ENCODE measurements around the gene SH3GLB2.
"Not testable (repeated sequence)": the region's sequence is repeated elsewhere in the genome, so short reads cannot be mapped to it uniquely, and the experiment has no call there.

SH3GLB2 gene

DNA sequence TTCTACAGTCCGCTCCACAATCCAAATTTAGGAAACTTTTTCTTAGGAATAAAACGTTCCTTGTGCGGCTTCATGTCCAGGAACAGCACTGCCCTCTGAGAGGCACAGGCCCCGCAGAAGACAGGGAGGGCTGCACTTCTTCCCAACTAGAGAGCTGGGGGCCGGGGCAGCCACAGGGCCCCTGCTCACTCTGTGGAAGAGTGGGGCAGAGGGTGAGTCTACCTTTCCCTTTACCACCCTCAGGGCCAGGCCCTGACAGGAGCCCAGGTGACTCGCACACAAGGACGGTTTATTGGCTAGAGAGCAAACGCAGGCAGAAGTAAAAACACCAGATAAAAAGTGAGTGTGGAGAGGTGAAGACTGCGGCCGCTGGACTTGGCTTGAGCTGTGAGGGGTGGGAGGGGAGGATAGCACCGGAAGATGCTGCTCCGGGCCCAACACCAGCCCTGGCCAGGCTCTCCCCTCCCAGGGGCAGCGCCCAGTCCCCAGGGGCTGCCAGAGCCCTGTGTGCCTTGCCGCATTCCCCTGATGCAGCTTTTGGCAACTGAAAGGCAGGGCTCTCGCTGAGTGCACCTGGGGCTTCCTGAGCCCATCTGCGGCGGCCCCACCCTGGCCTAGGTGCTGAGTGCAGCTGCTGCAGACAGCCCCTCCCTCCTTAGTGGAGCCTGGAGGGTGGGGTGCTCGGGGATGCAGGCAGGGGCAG is 20.2 kb downstream of the SH3GLB2 start:
- no peak for TF ChIP-seq CTCF (IDR thresholded peaks at IDR 0.05; ENCODE audit: low read depth, low read length, missing control alignments)
- no peak for DNase-seq (ENCODE audit: extremely low read depth, low read depth)
- H3K4me3 ChIP-seq (replicated peaks; ENCODE audit: low read depth, low read length) = no peak overlapping the region

GRCh38 chr9:129007035-129007765 is 20.9 kb downstream of the SH3GLB2 start:
- no peak for DNase-seq (ENCODE audit: extremely low read depth, low read depth)
- TF ChIP-seq CTCF (IDR thresholded peaks at IDR 0.05; ENCODE audit: low read depth, low read length, missing control alignments) = no peak
- H3K4me3 ChIP-seq (replicated peaks; ENCODE audit: low read depth, low read length) = no peak overlapping the region

DNA sequence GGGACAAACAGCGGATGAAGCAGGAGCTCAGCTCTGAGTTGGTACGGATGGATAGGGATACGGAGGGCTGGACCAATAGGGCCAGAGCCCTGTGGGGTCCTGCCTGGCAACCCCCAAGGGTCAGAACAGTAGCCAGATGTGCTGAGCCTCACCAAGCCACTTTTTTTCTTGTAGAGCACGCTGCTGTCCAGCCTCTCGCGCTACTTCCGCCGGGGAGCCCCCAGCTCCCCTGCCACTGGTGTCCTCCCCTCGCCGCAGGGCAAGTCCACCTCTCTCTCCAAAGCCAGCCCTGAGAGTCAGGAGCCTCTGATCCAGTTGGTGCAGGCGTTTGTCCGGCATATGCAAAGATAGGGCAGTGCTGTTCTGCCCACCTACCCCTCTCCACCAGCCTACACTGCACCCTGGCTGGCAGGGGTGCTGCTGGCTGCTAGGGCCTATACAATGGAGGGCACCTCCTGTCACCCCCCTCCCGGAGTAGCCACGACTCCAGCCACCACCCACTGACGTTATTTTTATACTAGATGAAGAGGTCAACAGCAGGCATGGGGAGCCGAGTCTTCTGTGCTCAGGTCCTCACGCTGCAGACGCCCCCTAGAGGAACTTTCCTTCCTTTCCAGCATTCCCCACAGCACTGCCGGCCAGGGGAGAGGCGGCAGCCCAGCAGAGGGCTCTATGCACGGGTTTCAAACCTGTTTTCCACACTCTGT is 21.6 kb downstream of the SH3GLB2 start:
- H3K4me3 ChIP-seq (replicated peaks; ENCODE audit: low read depth, low read length) = no peak overlapping the region
- peak; percentile 48 for DNase-seq (ENCODE audit: extremely low read depth, low read depth)
- TF ChIP-seq CTCF (IDR thresholded peaks at IDR 0.05; ENCODE audit: low read depth, low read length, missing control alignments) = peak; percentile 94

- no peak for DNase-seq (ENCODE audit: extremely low read depth, low read depth)
- H3K4me3 ChIP-seq (replicated peaks; ENCODE audit: low read depth, low read length) = no peak overlapping the region
- no peak for TF ChIP-seq CTCF (IDR thresholded peaks at IDR 0.05; ENCODE audit: low read depth, low read length, missing control alignments)
Observed at GRCh38 chr9:129005336-129005997, 22.7 kb downstream of the SH3GLB2 start.

- not testable (repeated sequence) for DNase-seq (ENCODE audit: extremely low read depth, low read depth); H3K4me3 ChIP-seq (replicated peaks; ENCODE audit: low read depth, low read length)
Observed at GRCh38 chr9:129004173-129004572, 24.0 kb downstream of the SH3GLB2 start.

DNA sequence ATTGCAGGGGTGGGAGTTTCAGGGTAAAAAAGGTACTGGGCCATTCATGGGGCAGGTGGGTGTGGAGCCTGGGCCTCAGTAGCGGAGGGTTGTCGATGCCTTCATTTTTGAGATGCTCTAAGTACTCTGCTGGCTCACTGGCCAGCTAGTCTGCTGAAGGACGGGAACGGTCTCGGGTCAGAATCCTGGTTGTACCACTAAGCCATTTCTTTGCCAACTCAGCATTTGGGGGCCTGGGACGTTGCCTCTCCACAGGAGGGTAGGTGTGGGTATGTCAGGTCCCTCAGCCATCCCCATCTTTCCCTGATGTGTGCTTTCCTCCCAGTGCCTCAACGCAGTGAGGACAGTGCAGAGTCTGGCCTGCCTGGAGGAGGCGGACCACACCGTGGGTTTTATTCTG is 25.1 kb downstream of the SH3GLB2 start:
- no peak for DNase-seq (ENCODE audit: extremely low read depth, low read depth)
- no peak for TF ChIP-seq CTCF (IDR thresholded peaks at IDR 0.05; ENCODE audit: low read depth, low read length, missing control alignments)
- H3K4me3 ChIP-seq (replicated peaks; ENCODE audit: low read depth, low read length) = no peak overlapping the region
